Ovary (tissue), 10 donors: ENCODE results near the gene SPATA31A1. TPM values are rescaled to one million over a fixed set of nuclear protein-coding genes. Genes with fewer than 3 reads are reported as not detected.
"Not testable (repeated sequence)": the region's sequence is repeated elsewhere in the genome, so short reads cannot be mapped to it uniquely, and the experiment has no call there.

Experiments
- DNase-seq, 5 donors: peaks; one replicate each; pipeline ENCODE4 v3.0.0-alpha.2; 2019 to 2020
- H3K27ac ChIP-seq, 2 donors: fragments of 200-600 bp; one replicate each; pipeline versions ENCODE4 v1.5.1 to v1.8.0; 2019 to 2022
- H3K27me3 ChIP-seq: fragments of 200-600 bp; one replicate; pipeline ENCODE4 v1.8.0; 2022
- H3K36me3 ChIP-seq: fragments of 200-600 bp; sonication (generic); one replicate; pipeline ENCODE4 v1.5.1; 2019
- H3K4me1 ChIP-seq: one replicate; pipeline ENCODE4 v1.8.1; 2013; ENCODE audit warnings: mild to moderate bottlenecking, moderate library complexity; ENCODE audit not compliant: insufficient read depth
- H3K4me3 ChIP-seq: fragments of 200-600 bp; sonication (generic); one replicate; pipeline ENCODE4 v1.5.1; 2017
- H3K9me3 ChIP-seq, 2 donors: fragments of 200-600 bp in 1 of 2; sonication (generic) in 1 of 2; one replicate each; pipeline versions ENCODE4 v1.5.1 to v1.8.1; 2013 to 2019; ENCODE audit warnings: mild to moderate bottlenecking in 1 of 2, moderate library complexity in 1 of 2
- WGBS, 3 donors: extraction: QIAGEN DNeasy Blood & Tissue Kit in 1 of 3; methylation state at CpG; one replicate each; pipeline versions ENCODE4 v1.1.5 to v1.1.7; 2013 to 2017; 5-methylcytosine and 5-hydroxymethylcytosine counted together
- intact Hi-C, 4 donors: fragments of 100-400 bp; cut with DNase I; formaldehyde crosslinking; loops; one replicate each; pipeline versions ENCODE4 v1.11.0 to v1.15.1; 2022 to 2023
- long read RNA-seq, 3 donors: library from polyadenylated mRNA in 2 of 3; unstranded in 2 of 3; transcript quantifications; one replicate each; pipeline ENCODE4 v2.0.0 and lab custom pipeline, GENCODE V29; 2021 to 2026
- polyA plus RNA-seq, 2 donors: library from polyadenylated mRNA; stranded (reverse); fragments of 200-250 nt in 1 of 2; fragments of 350-450 nt in 1 of 2; fragmentation: Illumina TruSeq in 1 of 2; extraction: RNeasy Lipid Tissue Mini Kit (QIAGEN cat#74804) in 1 of 2; gene quantifications; one replicate each; pipeline ENCODE4 v1.2.3, GENCODE V29; 2013 to 2014
- total RNA-seq, 7 donors: library from RNA; depleted of rRNA in 2 of 7; stranded (reverse); fragments of >200 nt in 2 of 7; fragmentation: NEBNext Ultra II Directional in 3 of 7; extraction: Animal tissue kit (Norgen Biotek cat#: 25700) in 3 of 7; gene quantifications; one replicate each; pipeline versions ENCODE4 v1.1.0 to v1.2.4, GENCODE V29; 2016 to 2023
- donor health status: DM: no; HTN: no; CAD: no; lungs with moderate emphysema.
- donor health status: DM: no; HTN: no; CAD: no.
- donor health status: Bipolar disorder and iron deficiency.
- donor health status: DM: yes; HTN: yes; CAD: no.
- donor health status: DM: no; HTN: no; CAD: no.
- donor health status: DM: yes; HTN: yes; CAD: no.

Gene SPATA31A1
- total RNA-seq: not detected
- not detected for polyA plus RNA-seq
- long read RNA-seq, donor 1: 0 reads
- long read RNA-seq, donor 2: 0 reads
- long read RNA-seq, donor 3: 0 reads

DNA sequence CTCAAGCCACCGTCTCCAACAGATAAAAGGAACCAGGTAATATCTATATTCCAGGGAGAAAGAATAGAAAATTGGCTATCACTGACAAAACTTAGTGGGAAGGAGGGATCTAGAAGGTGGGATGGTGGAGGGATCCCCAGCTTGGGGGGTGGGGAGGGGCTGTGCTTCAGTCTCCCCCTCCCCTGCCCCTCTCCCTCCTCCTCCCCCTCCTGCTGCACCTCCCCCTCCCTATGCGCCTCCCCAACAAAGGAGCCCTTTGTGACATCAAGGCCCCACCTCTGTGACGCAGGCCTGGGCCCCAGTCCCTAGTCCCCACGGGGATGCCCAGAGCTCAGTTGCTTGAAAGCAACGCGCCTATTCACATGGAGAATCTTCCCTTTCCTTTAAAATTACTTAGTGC, at the start of gene SPATA31A1:
Gene SPATA31A1 (plus strand): TSS at position 301 of the 400 bp plus-strand sequence. CDS start 62 bp downstream, at position 363.
- 50 to 89% (median 72%) methylated on average over 1 to 3 of the region's 6 CpGs for WGBS, 3 donors
- DNase-seq, intact Hi-C loops, H3K4me3 ChIP-seq, H3K27ac ChIP-seq, H3K36me3 ChIP-seq, H3K9me3 ChIP-seq, H3K27me3 ChIP-seq, H3K4me1 ChIP-seq: not testable (repeated sequence)

DNA sequence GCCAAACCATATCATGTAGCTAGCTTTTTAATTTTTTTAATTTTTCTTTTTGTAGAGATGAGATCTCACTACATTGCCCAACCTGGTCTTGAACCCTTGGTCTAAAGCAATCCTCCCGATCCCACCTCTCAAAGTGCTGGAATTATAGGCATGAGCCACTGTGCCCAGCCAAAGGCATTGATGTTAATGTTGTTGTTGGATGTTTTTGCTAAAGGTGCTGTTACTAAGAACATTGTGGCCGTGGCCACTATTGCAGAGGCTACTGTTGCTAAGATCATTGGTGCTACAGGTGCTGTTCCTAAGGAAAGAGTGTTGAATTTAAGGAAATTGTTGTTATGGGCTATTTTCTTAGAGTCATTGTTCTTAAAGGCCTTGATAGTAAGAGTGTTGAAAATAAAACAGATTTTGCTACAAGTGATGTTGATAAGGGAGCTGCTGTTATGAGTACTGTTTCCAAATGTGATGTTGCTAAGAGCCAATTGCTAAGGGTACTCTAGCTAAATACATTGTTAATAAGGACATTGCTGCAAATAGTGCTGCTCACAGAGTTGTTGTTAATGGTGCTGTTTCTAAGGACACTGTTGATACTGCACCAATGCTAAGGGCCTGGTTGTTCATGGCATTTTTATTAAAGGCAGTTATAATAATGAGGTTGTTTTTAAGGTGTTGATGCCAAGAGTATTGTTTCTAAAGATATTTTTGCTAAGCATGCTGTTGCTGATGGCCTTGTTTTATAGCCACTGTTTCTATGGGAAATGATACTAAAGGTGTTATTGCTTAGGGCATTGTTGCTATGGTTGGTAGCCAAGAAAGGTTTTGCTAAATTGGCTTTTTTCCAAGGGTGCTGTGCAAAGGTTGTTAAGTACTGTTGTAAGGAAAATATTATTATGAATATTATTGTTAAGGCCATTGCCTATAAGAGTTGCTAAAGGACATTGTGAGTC, 52.1 kb downstream of the SPATA31A1 start:
- H3K27me3 ChIP-seq, DNase-seq, H3K9me3 ChIP-seq, H3K27ac ChIP-seq, intact Hi-C loops, H3K36me3 ChIP-seq, H3K4me3 ChIP-seq, H3K4me1 ChIP-seq: not testable (repeated sequence)
- WGBS, 3 donors: 68% methylated on average over 1 of the region's 2 CpGs; no CpG with 5 or more reads in 2 of the 3 donors

GRCh38 chr9:39411254-39411940, 55.9 kb downstream of the SPATA31A1 start:
- DNase-seq, H3K36me3 ChIP-seq, H3K9me3 ChIP-seq, intact Hi-C loops, H3K27me3 ChIP-seq, H3K4me3 ChIP-seq, H3K27ac ChIP-seq, H3K4me1 ChIP-seq: not testable (repeated sequence)
- no CpG with 5 or more reads among the region's 1 CpG for WGBS, 3 donors

Other genes starting within 250 kb of the SPATA31A1 start
- 1 to 10 TPM in 4 of 7 donors, under 1 TPM in 3; 0.38 to 2.6 (median 1.5) TPM for gene CNTNAP3, start 67.5 kb upstream of the SPATA31A1 start, total RNA-seq
- 1 to 10 TPM in 1 of 2 donors, under 1 TPM in 1; 0.71 to 1.3 TPM for gene CNTNAP3, start 67.5 kb upstream of the SPATA31A1 start, polyA plus RNA-seq